Astrocyte of the spinal cord (primary cell): ENCODE results near the gene RNF40.

Experiments
- DNase-seq: peaks from one replicate; pipeline ENCODE4 v3.0.0; 2011; ENCODE audit warnings: low read depth, low spot score
- H3K4me3 ChIP-seq: 2 replicates; pipeline ENCODE4 v1.5.1; 2011; ENCODE audit warnings: low read depth, mild to moderate bottlenecking, low read length, moderate library complexity
- in situ Hi-C: cut with HindIII; loops from 2 replicates; pipeline ENCODE4 v1.10.0; 2017; ENCODE audit warnings: low sequenced_read_pairs
- TF ChIP-seq, protein P1 (sequence below): IDR thresholded peaks from 2 replicates; pipeline ENCODE4 v1.5.1; 2012; ENCODE audit warnings: low read depth, mild to moderate bottlenecking, low read length, inconsistent platforms

RNF40 gene

DNA sequence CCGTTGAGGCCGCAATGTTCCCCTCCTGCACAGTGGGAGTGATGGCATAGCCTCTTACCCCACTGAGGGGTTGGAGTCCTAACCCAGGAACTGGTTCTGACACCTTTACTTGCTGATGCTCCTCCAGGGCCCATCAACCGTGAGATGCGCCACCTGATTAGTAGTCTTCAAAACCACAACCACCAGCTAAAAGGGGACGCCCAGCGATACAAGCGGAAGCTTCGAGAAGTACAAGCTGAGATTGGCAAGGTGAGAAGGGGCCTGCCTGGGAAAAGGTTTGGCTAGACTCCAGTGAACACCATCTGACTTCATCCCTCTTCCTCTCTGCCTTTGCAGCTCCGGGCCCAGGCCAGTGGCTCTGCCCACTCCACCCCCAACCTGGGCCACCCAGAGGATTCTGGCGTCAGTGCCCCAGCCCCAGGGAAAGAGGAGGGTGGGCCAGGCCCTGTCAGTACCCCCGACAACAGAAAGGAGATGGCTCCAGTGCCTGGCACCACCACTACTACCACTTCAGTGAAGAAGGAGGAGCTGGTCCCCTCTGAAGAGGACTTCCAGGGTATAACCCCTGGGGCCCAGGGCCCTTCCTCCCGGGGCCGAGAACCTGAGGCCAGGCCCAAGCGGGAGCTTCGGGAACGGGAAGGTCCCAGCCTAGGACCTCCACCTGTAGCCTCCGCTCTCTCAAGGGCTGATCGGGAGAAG lies 5.8 kb downstream of the RNF40 start:
- DNase-seq: no peak
- TF ChIP-seq, protein P1, sequence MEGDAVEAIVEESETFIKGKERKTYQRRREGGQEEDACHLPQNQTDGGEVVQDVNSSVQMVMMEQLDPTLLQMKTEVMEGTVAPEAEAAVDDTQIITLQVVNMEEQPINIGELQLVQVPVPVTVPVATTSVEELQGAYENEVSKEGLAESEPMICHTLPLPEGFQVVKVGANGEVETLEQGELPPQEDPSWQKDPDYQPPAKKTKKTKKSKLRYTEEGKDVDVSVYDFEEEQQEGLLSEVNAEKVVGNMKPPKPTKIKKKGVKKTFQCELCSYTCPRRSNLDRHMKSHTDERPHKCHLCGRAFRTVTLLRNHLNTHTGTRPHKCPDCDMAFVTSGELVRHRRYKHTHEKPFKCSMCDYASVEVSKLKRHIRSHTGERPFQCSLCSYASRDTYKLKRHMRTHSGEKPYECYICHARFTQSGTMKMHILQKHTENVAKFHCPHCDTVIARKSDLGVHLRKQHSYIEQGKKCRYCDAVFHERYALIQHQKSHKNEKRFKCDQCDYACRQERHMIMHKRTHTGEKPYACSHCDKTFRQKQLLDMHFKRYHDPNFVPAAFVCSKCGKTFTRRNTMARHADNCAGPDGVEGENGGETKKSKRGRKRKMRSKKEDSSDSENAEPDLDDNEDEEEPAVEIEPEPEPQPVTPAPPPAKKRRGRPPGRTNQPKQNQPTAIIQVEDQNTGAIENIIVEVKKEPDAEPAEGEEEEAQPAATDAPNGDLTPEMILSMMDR: no peak
- in situ Hi-C loops: no loop called here
- H3K4me3 ChIP-seq: no peak overlapping the region

DNA sequence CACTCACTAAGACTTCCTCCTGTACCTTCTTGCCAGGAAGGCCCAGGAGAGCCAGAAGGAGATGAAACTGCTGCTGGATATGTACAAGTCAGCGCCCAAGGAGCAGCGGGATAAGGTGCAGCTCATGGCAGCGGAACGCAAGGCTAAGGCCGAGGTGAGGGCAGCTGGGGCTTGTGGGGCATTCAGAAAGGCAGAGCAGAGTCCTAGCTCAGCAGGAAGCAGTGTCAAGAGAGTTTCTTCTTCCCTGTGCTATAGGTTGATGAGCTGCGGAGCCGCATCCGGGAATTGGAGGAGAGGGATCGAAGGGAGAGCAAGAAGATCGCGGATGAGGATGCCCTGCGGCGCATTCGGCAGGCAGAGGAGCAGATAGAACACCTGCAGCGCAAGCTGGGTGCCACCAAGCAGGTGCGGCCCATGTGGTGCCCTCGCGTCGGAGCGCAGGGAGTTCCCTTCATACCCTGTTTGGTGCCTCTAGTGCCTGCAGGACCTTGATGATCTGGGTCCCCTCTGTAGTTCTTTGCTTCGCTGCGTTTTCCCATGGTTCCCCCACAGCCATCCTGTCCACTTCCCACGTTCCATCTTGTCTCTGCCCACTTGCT lies 6.6 kb downstream of the RNF40 start:
- in situ Hi-C loops: no loop called here
- TF ChIP-seq, protein P1: no peak
- DNase-seq: no peak
- no peak overlapping the region for H3K4me3 ChIP-seq

DNA sequence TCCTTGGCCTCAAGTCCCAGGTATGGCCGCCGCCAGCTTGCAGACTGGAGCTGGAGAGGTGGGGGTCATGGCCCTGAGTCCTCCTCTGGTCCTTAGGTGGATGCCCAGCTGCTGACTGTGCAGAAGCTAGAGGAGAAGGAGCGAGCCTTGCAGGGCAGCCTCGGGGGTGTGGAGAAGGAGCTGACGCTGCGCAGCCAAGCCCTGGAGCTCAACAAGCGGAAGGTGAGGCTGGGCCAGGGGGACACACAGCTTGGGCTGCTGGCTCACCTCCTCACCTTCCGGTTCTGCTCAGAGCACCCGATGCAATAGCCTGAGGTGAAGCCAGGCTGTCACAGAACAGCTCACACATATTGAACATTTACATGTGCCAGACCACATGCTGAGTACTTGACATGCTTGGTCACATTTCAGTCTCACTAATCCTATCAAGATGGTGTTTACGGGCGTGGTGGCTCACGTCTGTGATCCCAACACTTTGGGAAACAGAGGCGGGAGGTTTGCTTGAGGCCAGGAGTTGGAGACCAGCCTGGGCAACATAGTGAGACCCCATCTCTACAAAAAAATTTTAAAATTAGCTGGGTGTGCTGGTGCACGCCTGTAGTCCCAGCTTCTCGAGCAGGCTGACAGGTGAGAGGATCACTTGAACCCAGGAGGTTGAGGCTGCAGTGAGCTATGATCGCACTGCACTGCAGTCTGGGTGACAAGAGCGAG lies 7.4 kb downstream of the RNF40 start:
- in situ Hi-C loops: no loop called here
- TF ChIP-seq, protein P1: no peak
- H3K4me3 ChIP-seq: no peak overlapping the region
- no peak for DNase-seq

DNA sequence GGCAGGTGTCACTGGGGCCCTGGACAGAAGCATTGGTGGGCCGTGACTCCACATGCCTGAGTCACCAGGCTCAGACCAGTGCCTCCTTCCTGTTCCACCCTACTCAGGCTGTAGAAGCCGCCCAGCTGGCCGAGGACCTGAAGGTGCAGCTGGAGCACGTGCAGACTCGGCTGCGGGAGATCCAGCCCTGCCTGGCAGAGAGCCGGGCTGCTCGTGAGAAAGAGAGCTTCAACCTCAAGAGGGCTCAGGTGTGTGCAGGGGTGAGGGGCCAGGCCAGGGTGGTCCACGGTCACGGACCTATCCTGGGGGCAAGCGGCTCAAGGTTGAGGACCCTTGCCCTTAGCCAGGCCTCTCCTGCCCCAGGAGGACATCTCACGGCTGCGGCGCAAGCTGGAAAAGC lies 9.6 kb downstream of the RNF40 start:
- H3K4me3 ChIP-seq: no peak overlapping the region
- in situ Hi-C loops: no loop called here
- no peak for DNase-seq
- TF ChIP-seq, protein P1: no peak

DNA sequence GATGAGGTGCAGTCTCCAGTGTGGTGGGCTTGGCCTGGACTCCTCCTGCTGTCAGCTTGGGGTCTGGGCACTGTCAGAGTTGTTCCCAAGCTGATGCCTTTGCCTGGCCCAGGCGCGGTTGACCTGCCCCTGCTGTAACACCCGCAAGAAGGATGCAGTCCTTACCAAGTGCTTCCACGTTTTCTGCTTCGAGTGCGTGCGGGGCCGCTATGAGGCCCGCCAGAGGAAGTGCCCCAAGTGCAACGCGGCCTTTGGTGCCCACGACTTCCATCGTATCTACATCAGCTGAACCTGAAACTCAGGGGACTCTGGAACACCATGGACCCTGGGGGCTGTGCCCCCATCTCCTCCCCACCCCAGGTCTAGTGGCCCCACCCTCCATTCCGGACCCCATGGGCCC lies 11.7 kb downstream of the RNF40 start:
- TF ChIP-seq, protein P1: no peak
- in situ Hi-C loops: no loop called here
- H3K4me3 ChIP-seq: no peak overlapping the region
- no peak for DNase-seq

DNA sequence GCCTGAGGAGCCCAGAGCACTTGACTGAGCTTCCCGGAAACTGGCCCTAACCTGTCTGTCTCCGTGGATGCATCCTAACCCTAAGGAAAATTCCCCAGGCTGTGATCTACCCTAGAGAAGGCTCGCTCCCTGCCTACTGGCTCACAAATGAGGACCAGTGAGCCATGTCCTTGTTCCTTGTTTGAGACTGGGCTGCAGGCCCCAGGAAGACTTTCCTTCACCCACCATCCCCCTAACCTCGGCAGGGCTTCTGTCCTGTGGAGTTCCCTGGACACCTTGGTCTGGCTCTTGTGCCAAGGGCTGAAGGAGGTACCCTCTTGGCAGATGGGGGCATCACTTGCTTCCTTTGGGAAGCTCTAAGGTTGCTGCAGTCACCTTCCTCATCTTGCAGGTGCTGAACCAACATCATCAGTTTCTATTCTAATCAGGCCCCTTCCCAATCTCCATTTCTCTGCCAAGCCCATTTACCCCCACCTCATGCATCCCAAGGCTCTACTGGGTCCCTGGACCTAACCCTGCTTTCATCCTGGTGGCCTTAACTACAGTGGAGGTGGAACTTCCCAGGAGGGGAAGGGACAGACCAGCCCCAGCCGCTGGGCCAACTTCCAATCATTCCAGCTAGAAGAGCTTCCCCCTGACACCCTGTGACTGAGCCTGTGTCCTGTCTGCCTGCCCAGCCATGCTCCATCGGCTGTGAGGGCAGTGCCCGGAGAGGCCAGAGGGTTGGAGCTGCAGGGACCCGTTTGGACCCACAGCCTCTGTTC lies 12.4 kb downstream of the RNF40 start:
- TF ChIP-seq, protein P1: no peak
- in situ Hi-C loops: loop anchor here (25.0 kb wide), 1 partner anchor 113 kb away; the partner anchor contains the start of genes BCL7C and CTF1
- peak overlapping the region; percentile 48 for H3K4me3 ChIP-seq
- no peak for DNase-seq
